Prostate gland (tissue), 2 donors: ENCODE data around the gene ATXN7L2.

ENCODE experiments used
- CTCF ChIP-seq, 4 experiments: fragments of 200-600 bp in 2 of 4; fragments of 450-650 bp in 2 of 4; sonication (generic) in 2 of 4; IDR thresholded peaks; 1 replicate in 3 of 4; 2 replicates in 1 of 4; pipeline ENCODE4 v1.5.1; 2016 to 2019; ENCODE audit warnings: antibody characterized with exemption in 4 of 4, mild to moderate bottlenecking in 2 of 4, moderate library complexity in 2 of 4
- POLR2A ChIP-seq: fragments of 450-650 bp; IDR thresholded peaks from one replicate; pipeline ENCODE4 v1.6.1; 2016; ENCODE audit warnings: antibody characterized with exemption, mild to moderate bottlenecking

DNA sequence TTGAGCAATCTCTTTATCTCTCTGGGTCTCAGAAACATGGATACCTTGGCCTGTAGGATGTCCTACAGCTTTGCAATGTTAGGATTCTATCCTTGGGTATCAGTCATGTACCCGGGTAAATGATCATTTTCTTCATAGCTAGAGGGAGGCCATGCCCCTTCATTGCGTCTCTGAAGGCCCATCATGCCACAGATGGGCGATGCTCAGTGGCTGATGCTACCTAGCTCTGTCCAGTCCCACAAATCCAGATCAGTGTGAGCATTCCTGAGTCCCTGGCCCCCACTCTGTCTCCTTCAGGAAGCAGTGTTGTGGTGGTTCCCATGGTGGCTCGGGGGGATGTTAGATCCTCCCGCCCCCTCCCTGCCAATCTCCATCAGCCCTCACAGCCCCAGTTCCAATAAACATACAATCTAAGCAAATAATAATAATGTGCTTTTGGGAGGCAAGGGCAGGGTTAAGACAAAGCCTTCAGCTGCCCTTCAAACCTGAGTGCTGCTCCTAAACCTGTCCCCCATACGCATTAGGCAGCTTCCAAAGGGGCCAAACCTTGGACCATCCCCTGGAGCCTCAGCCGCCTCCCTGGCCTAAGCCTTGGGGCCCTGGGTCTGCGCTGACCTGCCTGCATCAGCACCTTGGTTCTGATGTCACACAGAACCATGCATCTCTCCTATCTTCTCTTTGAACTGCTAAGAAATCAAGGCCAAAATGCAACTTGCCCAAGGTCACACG lies 55.3 kb downstream of the ATXN7L2 start:
- TF ChIP-seq CTCF (IDR thresholded peaks at IDR 0.05) (no peak), POLR2A (no peak)
